Measurements from ENCODE around the gene RAB14.

The RAB14 gene

DNA sequence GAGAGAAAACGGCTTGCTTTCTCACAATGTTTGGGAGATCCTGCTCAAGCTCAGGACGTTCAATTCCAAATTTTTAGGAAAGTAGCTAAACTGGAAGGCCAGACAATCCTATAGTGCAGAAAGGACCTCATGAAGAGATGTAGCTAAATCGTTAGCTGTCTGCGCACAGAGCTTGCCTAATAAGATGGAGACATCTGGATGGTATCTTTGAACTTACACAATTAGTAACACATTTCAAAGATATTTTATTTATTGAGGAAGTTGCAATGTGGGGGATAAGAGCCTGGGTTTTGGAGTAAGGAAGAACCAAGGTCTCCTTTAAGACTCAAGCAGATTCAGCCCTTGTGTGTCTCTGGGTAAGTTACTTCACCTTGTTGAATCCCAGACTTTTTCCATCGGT, 28.6 kb upstream of the RAB14 start:
- intact Hi-C loops (cut with micrococcal nuclease) = no loop called here
- Mint-ChIP-seq H3K27me3 (no peaks in the 10 kb centered on the region), H3K4me1 (ENCODE audit: low read depth) (peaks cover 36% of the 10 kb centered on the region), H3K4me3 (no peak overlapping the region), H3K36me3 (ENCODE audit: low read depth) (no peaks in the 10 kb centered on the region), H3K9me3 (no peaks in the 10 kb centered on the region), H3K27ac (no peak overlapping the region)

DNA sequence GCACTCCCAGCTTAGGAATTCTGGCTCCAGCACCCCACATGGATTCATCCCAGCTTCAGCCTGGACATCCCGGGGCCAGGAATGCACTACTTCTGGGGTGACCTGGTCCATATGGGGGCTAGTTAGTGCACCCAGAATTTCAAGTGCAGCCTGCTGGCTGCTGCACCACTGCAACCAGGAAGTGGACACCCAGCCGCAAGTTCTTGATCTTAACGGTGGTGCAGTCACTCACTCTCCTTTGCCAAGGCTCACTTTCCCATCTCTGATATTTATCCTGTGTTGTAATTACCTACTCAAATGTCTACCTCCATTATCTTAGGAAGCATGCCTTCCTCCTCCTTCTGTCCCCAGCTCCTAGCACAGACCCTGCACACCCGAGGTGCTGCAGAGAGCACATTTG, 26.2 kb upstream of the RAB14 start:
- Mint-ChIP-seq H3K9me3 (no peaks in the 10 kb centered on the region), H3K4me1 (ENCODE audit: low read depth) (peaks cover 27% of the 10 kb centered on the region), H3K36me3 (ENCODE audit: low read depth) (no peaks in the 10 kb centered on the region), H3K27ac (peak overlapping the region; percentile 30), H3K4me3 (no peak overlapping the region), H3K27me3 (no peaks in the 10 kb centered on the region)
- intact Hi-C loops (cut with micrococcal nuclease) = no loop called here

DNA sequence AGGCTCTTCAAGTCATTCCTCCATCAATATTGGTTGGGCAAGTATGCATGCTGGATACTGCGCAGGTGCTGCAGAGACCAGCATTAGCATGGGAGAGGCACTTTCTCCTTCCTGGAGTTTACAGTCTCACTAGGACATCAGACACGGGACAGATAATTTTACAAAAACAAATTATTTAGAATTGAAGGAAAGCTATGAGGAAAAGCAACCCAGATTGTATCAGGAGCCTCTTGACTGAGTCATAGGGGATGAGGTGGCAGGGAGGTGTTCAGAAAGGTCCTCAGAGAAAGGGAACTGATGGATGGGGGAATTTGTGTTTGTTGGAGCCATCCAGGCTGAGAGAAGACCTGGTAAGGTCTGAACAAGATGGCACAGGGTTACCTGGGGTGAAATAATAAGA, 24.5 kb upstream of the RAB14 start:
- Mint-ChIP-seq H3K27me3 (no peaks in the 10 kb centered on the region), H3K4me3 (no peak overlapping the region), H3K9me3 (no peaks in the 10 kb centered on the region), H3K36me3 (ENCODE audit: low read depth) (no peaks in the 10 kb centered on the region), H3K4me1 (ENCODE audit: low read depth) (peaks cover 33% of the 10 kb centered on the region), H3K27ac (no peak overlapping the region)
- intact Hi-C loops (cut with micrococcal nuclease) = no loop called here

DNA sequence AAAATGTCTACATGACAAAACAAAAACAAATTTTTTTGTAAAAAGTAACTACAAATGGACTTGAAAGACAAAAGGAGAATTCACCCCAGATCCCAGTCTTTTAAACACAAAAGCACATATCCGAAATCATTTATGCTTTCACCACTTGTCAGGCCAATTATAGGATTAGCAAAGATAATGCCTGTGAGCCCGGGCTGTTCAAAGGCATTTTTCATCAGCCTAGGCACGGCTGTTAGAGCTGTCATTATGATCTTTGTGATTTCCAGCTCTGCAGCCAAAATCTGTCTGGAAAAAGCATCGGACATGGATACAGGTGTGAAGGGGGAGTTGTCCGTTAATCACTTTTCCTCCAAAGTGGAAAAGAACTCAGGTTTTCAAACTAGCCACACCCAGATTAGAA, 23.6 kb upstream of the RAB14 start:
- Mint-ChIP-seq H3K27ac (no peak overlapping the region), H3K4me3 (no peak overlapping the region), H3K9me3 (no peaks in the 10 kb centered on the region), H3K4me1 (ENCODE audit: low read depth) (peaks cover 34% of the 10 kb centered on the region), H3K27me3 (no peaks in the 10 kb centered on the region), H3K36me3 (ENCODE audit: low read depth) (no peaks in the 10 kb centered on the region)
- intact Hi-C loops (cut with micrococcal nuclease) = no loop called here

DNA sequence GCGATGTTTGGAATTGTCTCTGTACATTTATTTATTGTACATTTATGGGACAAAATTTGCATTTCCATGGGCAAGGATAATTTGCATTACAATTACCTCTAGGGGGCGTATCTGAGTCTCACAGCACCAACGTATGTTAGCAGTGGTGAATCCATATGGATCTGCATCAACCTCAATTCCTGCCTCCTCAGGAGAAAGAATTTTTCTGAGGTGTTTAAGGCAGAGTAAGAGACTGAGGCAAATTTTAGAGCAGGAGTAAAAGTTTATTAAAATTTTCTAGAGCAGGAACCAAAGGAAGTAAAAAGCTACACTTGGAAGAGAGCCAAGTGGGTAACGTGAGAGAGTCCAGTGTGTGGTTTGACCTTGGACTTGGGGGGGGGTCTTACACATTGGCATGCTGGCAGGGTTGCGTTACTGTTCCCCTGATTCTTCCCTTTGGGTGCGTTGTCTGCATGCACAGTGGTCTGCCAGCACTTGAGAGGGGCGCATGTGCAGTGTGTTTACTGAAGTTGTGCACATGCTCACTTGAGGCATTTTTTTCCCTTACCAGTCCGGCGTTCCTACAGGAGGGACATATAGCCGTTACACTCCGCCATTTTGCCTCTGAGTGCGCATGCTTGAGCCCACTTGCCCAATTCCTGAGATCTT, 21.0 kb upstream of the RAB14 start:
- no peaks in the 10 kb centered on the region for H3K9me3 Mint-ChIP-seq
- intact Hi-C loops (cut with micrococcal nuclease) = loop anchor here (5.0 kb wide), 2 partner anchors 45 to 60 kb away; partner anchors contain the start of gene GSN
- H3K27ac Mint-ChIP-seq = no peak overlapping the region
- no peaks in the 10 kb centered on the region for H3K36me3 Mint-ChIP-seq (ENCODE audit: low read depth)
- H3K27me3 Mint-ChIP-seq = no peaks in the 10 kb centered on the region
- no peak overlapping the region for H3K4me3 Mint-ChIP-seq
- peaks cover 45% of the 10 kb centered on the region for H3K4me1 Mint-ChIP-seq (ENCODE audit: low read depth)

DNA sequence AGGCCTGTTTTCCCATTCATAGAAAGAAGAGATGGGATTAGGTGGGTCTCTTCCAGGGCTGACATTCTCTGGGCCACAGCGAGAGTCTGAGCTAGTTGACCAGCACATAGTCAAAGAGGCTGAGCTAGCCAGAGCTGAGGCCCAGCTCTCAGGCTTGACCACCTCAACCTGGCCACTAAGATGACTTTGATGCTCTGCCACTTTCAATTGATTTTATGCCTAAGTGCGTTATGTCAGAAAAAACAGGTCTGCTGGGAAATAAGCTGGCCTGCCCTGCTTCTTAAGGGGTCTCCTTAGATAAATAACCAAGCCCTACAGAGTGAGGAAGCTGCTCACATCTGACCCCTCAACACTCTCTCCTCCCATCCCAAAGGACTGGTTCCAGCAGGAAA, 20.0 kb upstream of the RAB14 start:
- intact Hi-C loops (cut with micrococcal nuclease) = loop anchor here (5.0 kb wide), 2 partner anchors 46 to 61 kb away; partner anchors contain the start of gene GSN

DNA sequence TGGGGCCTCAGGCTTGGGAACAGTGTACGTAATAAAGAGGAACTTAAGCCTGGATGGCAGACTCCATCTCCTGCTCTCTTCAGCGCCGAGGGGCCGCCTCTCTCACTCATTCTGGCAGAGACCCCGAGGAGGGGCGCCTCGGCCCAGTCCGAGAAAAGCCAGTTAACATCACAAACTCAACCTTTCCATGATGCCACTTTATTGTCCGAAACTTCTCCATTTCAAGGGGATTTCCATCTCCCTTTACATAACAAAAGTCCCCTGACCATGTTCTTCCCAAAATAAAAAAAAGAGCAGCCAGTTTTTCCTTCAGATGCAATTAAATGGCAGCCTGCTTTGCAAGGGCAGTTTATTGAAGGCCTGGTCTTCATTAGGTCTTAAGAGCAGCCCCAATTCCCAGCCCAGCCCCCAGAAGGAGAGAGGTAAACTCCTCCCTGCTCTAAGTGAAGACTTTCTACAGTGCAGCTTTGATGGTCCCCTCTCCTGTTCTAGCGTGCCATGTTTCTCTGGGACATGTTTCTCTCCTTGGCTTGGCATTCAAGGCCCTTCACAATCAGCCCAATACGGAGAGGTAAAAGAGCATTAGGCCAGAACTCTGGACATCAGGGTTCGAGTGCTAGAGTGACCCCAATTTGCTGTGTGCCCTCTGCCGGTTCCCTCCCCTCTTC, 19.5 kb upstream of the RAB14 start:
- H3K27me3 Mint-ChIP-seq = no peaks in the 10 kb centered on the region
- peak overlapping the region; percentile 56 for H3K4me3 Mint-ChIP-seq
- no peaks in the 10 kb centered on the region for H3K36me3 Mint-ChIP-seq (ENCODE audit: low read depth)
- peaks cover 56% of the 10 kb centered on the region for H3K4me1 Mint-ChIP-seq (ENCODE audit: low read depth)
- intact Hi-C loops (cut with micrococcal nuclease) = loop anchor here (5.0 kb wide), 2 partner anchors 46 to 61 kb away; partner anchors contain the start of gene GSN
- no peaks in the 10 kb centered on the region for H3K9me3 Mint-ChIP-seq
- H3K27ac Mint-ChIP-seq = peak overlapping the region; percentile 92

More for the DNA sequence above, 20.0 kb upstream of the RAB14 start:
- Mint-ChIP-seq H3K4me3 (no peak overlapping the region), H3K27ac (peak overlapping the region; percentile 92), H3K36me3 (ENCODE audit: low read depth) (no peaks in the 10 kb centered on the region), H3K4me1 (ENCODE audit: low read depth) (peaks cover 51% of the 10 kb centered on the region), H3K27me3 (no peaks in the 10 kb centered on the region), H3K9me3 (no peaks in the 10 kb centered on the region)

DNA sequence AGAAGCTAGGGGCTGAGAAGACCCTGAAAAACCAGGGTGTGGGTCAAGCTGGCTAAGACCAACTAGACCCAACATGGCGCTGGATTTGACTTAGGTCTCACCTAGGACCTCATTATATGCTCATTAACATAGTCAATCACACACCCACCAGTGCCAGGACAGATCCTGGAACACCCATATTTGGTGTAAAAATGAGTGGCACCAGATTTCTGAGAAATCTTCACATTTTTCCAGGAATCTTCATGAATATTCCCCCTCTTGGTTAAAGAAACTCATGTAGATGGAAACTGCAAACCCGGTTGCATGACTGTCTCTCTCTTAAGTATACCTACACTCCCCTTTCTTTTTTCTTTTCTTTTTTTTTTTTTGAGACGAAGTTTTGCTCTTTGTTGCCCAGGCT, 17.9 kb upstream of the RAB14 start:
- Mint-ChIP-seq H3K36me3 (ENCODE audit: low read depth) (no peaks in the 10 kb centered on the region), H3K27me3 (no peaks in the 10 kb centered on the region), H3K27ac (peak overlapping the region; percentile 92), H3K4me3 (no peak overlapping the region), H3K9me3 (no peaks in the 10 kb centered on the region), H3K4me1 (ENCODE audit: low read depth) (peaks cover 59% of the 10 kb centered on the region)
- intact Hi-C loops (cut with micrococcal nuclease) = no loop called here

DNA sequence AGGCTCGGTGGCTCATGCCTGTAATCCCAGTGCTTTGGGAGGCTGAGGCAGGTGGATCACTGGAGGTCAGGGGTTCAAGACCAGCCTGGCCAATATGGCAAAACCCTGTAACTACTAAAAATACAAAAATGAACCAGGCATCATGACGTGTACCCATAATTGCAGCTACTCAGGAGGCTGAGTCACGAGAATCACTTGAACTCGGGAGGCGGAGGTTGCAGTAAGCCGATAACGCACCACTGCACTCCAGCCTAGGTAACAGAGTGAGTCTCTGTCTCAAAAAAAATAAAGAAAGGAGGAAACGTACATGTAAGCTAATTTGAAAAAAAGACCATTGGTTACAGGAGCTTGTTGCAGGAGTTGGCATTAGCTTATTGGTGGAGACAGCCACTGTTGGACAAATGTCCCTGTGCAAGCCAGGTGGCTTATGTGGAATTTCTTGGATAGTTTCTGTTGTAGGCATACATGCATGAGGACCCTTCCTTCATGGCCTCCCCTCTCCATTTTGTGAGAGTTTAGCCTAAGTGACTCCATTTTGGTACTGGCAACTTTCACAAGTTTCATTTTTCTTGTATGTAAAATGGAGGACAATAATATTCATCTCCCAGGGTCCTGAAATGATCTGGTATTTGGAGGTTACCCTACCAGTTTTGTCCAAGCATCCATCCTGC, 16.8 kb upstream of the RAB14 start:
- intact Hi-C loops (cut with micrococcal nuclease) = no loop called here
- Mint-ChIP-seq H3K4me3 (no peak overlapping the region), H3K27me3 (no peaks in the 10 kb centered on the region), H3K9me3 (no peaks in the 10 kb centered on the region), H3K4me1 (ENCODE audit: low read depth) (peaks cover 68% of the 10 kb centered on the region), H3K27ac (peak overlapping the region; percentile 92), H3K36me3 (ENCODE audit: low read depth) (no peaks in the 10 kb centered on the region)

DNA sequence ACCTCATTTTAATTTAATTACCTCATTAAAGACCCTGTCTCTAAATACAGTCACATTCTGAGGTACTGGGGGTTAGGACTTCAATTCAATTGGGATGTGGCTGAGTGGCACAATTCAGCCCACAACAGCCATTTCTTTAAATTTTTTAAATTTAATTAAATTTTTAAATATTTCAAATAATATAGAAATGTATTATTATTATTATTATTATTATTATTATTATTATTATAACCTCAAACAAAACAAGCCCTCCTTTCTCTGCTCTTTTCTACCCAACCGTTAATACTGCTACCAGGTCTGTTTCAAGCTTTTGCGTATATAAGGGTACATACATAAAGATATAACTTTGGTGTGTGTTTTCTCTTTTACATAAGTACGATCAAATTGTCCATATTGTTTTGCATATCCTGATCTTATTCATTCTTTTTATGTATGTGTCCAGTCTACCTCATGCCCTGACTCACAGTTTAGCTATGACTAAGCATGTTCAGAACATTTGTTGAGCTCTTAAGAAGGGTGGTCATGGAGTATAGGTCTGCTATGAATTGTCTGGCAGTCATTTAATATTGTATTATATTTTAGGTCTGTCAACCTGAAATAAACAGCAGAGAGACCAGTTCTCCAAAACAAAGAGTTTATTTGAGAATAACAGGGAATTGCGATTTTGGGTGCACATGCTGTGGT, 16.1 kb upstream of the RAB14 start:
- Mint-ChIP-seq H3K36me3 (ENCODE audit: low read depth) (no peaks in the 10 kb centered on the region), H3K9me3 (no peaks in the 10 kb centered on the region), H3K27me3 (no peaks in the 10 kb centered on the region), H3K4me1 (ENCODE audit: low read depth) (peaks cover 68% of the 10 kb centered on the region), H3K4me3 (no peak overlapping the region), H3K27ac (peak overlapping the region; percentile 35)
- intact Hi-C loops (cut with micrococcal nuclease) = no loop called here

DNA sequence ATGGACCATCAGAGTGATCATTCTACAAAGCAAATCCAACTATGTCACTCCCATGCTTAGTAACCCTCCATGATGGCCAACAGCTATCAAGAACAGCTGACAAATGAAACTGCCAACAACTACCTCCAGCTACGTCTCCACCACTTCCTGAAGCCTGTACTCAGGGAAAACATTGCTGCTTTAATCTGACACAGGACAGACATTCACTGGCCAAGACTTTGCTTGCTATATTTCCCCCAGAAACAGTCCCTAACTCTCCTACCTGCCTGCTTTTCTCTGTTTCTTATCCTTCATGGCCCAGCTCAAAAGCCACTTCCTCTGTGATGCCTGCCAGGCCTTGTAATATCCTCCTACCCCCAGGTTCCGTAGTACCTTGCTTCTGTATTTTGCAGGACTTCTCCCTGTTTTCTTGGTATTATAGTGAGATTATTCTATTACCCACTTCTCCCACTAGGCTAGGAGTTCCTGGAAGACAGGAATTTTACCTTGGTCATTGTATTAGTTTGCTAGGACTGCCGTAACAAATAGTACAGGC, 14.7 kb upstream of the RAB14 start:
- peak overlapping the region; percentile 80 for H3K27ac Mint-ChIP-seq
- H3K4me3 Mint-ChIP-seq = no peak overlapping the region
- no peaks in the 10 kb centered on the region for H3K27me3 Mint-ChIP-seq
- no peaks in the 10 kb centered on the region for H3K9me3 Mint-ChIP-seq
- peaks cover 59% of the 10 kb centered on the region for H3K4me1 Mint-ChIP-seq (ENCODE audit: low read depth)
- H3K36me3 Mint-ChIP-seq (ENCODE audit: low read depth) = no peaks in the 10 kb centered on the region
- intact Hi-C loops (cut with micrococcal nuclease) = no loop called here

DNA sequence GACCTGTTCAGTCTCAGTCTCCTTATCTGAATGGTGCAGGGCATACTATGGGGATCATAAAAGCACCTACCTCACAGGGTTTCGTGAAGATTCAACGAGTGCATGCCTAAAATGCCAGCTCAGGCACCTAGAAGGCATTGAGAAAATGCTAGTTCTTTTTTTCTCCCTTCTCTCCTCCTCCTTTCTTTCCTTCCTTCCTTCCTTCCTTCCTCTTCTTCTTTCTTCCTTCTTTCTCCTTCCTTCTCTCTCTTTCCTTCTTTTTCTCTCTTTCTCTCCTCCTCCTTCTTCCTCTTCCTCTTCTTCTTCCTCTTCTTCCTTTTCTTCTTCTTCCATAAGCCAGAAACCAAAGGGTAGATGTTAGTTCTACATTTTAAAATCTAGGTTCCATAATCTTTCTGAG, 12.3 kb upstream of the RAB14 start:
- Mint-ChIP-seq H3K4me1 (ENCODE audit: low read depth) (peaks cover 48% of the 10 kb centered on the region), H3K9me3 (no peaks in the 10 kb centered on the region), H3K4me3 (no peak overlapping the region), H3K27me3 (no peaks in the 10 kb centered on the region), H3K36me3 (ENCODE audit: low read depth) (no peaks in the 10 kb centered on the region), H3K27ac (peak overlapping the region; percentile 47)
- intact Hi-C loops (cut with micrococcal nuclease) = loop anchor here (5.0 kb wide), 3 partner anchors 83 to 188 kb away; partner anchors contain the start of gene STOM

DNA sequence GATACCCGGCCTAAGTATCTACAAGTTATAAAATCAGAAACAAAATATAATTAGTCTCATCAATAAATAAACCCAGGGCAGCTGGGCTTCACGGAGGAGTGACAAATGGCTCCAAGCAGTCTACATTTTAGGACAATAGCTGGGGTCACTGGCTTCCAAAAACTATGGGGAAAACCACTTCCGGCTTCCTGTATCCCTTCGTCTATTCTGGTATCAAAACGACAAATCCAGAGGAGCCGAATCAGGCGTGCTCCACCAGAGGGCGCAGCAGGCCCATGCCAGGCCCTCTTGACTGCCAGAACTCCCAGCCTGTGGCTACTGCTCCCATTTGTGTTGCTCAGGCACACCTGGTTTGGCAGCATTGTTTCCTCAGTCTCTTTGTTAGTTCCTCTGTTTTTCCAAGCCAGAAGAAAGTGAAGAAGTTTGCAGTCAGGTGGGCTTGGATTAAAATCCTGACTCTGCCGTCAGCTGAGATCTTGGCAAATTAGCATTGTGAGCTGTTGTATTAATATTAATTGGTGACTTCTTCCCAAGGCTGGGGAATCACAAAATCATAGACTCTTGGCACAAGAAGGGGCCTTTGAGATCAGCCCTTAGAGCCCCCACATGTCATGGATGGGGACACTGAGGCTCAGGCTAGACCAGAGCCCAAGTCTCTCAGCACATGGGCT, 11.6 kb upstream of the RAB14 start:
- Mint-ChIP-seq H3K4me3 (no peak overlapping the region), H3K9me3 (no peaks in the 10 kb centered on the region), H3K27ac (no peak overlapping the region), H3K4me1 (ENCODE audit: low read depth) (peaks cover 50% of the 10 kb centered on the region), H3K27me3 (no peaks in the 10 kb centered on the region), H3K36me3 (ENCODE audit: low read depth) (no peaks in the 10 kb centered on the region)
- intact Hi-C loops (cut with micrococcal nuclease) = loop anchor here (5.0 kb wide), 3 partner anchors 84 to 189 kb away; partner anchors contain the start of gene STOM
